DND-41 (cell line): ENCODE data around the gene ACAD9.

Experiments
- ATAC-seq: fragments of 200-7000 bp; cut with Tn5 transposase; 3 replicates; pipeline ENCODE4 v1.9.1; 2021; ENCODE audit warnings: low read depth; ENCODE audit not compliant: insufficient read depth
- DNase-seq: peaks from one replicate; pipeline ENCODE4 v3.0.0-alpha.2; 2020
- H2AFZ ChIP-seq: 2 replicates; pipeline ENCODE4 v1.6.0; 2012; ENCODE audit warnings: low read depth, low read length
- H3K27ac ChIP-seq: 2 replicates; pipeline ENCODE4 v1.5.1; 2012; ENCODE audit warnings: low read length, inconsistent platforms
- H3K27me3 ChIP-seq: fragments of 200-600 bp; sonication (generic); 2 replicates; pipeline ENCODE4 v1.6.0; 2012; ENCODE audit warnings: low read length, mild to moderate bottlenecking, inconsistent platforms; ENCODE audit not compliant: insufficient read depth, poor library complexity
- H3K36me3 ChIP-seq: 2 replicates; pipeline ENCODE4 v1.5.1; 2012; ENCODE audit warnings: low read length, inconsistent platforms; ENCODE audit not compliant: insufficient read depth
- H3K4me1 ChIP-seq: 2 replicates; pipeline ENCODE4 v1.5.1; 2012; ENCODE audit warnings: mild to moderate bottlenecking, low read length; ENCODE audit not compliant: insufficient read depth
- H3K4me2 ChIP-seq: 2 replicates; pipeline ENCODE4 v1.6.0; 2012; ENCODE audit warnings: mild to moderate bottlenecking, moderate library complexity, low read length, inconsistent platforms; ENCODE audit not compliant: insufficient read depth
- H3K4me3 ChIP-seq, 2 experiments: fragments of 200-600 bp in 1 of 2; shearing (Covaris generic) in 1 of 2; 2 replicates each; pipeline ENCODE4 v1.5.1; 2012 to 2016; ENCODE audit warnings: inconsistent platforms in 2 of 2, low read length in 2 of 2, mild to moderate bottlenecking in 2 of 2, low read depth in 1 of 2, moderate library complexity in 1 of 2
- H3K79me2 ChIP-seq: 2 replicates; pipeline ENCODE4 v1.6.0; 2012; ENCODE audit warnings: low read length, inconsistent platforms; ENCODE audit not compliant: insufficient read depth
- H3K9ac ChIP-seq: 2 replicates; pipeline ENCODE4 v1.6.0; 2012; ENCODE audit warnings: low read depth, mild to moderate bottlenecking, inconsistent platforms, low read length, moderate library complexity
- H3K9me3 ChIP-seq: 2 replicates; pipeline ENCODE4 v1.5.1; 2012; ENCODE audit warnings: low read length, moderate library complexity, mild to moderate bottlenecking, inconsistent platforms; ENCODE audit not compliant: insufficient read depth, severe bottlenecking
- H4K20me1 ChIP-seq: 2 replicates; pipeline ENCODE4 v1.6.0; 2012; ENCODE audit warnings: low read length; ENCODE audit not compliant: insufficient read depth
- EZH2 ChIP-seq: IDR thresholded peaks from 3 replicates; pipeline ENCODE4 v1.6.1; 2012; ENCODE audit warnings: borderline replicate concordance, low read depth, mild to moderate bottlenecking, moderate library complexity, low read length, inconsistent platforms; ENCODE audit not compliant: severe bottlenecking
- TF ChIP-seq, protein P1 (sequence below): IDR thresholded peaks from 2 replicates; pipeline ENCODE4 v1.5.1; 2012; ENCODE audit warnings: borderline replicate concordance, low read length, moderate library complexity, mild to moderate bottlenecking; ENCODE audit not compliant: poor library complexity, severe bottlenecking; ENCODE audit errors: extremely low read depth

Gene ACAD9

DNA sequence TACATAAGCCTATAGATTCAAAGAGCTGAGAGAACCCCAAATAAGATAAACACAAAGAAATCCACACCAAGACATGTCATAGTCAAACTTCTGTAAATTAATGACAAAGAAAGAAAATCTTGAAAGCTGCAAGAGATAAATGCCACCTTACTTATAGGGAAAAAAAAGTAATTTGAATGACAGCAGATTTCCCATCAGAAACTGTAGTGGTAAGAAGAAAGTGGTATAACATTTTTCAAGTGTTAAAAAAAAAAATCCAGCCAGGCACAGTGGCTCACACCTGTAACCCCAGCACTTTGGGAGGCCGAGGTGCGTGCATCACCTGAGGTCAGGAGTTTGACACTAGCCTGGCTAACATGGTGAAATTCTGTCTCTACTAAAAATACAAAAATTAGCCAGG, 77.0 kb downstream of the ACAD9 start:
- Histone ChIP-seq H3K9me3 (no peaks in the 10 kb centered on the region), H3K4me3 (no peak overlapping the region), H4K20me1 (no peaks in the 10 kb centered on the region), H3K36me3 (no peaks in the 10 kb centered on the region), H2AFZ (no peak overlapping the region), H3K27ac (no peak overlapping the region), H3K4me2 (no peak overlapping the region), H3K9ac (no peak overlapping the region), H3K4me1 (no peaks in the 10 kb centered on the region), H3K27me3 (no peaks in the 10 kb centered on the region), H3K79me2 (no peaks in the 10 kb centered on the region)
- TF ChIP-seq EZH2 = no peak
- TF ChIP-seq, protein P1, sequence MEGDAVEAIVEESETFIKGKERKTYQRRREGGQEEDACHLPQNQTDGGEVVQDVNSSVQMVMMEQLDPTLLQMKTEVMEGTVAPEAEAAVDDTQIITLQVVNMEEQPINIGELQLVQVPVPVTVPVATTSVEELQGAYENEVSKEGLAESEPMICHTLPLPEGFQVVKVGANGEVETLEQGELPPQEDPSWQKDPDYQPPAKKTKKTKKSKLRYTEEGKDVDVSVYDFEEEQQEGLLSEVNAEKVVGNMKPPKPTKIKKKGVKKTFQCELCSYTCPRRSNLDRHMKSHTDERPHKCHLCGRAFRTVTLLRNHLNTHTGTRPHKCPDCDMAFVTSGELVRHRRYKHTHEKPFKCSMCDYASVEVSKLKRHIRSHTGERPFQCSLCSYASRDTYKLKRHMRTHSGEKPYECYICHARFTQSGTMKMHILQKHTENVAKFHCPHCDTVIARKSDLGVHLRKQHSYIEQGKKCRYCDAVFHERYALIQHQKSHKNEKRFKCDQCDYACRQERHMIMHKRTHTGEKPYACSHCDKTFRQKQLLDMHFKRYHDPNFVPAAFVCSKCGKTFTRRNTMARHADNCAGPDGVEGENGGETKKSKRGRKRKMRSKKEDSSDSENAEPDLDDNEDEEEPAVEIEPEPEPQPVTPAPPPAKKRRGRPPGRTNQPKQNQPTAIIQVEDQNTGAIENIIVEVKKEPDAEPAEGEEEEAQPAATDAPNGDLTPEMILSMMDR = no peak
- ATAC-seq (no peak), DNase-seq (no peak)
